SK-N-SH (cell line): ENCODE data around the gene TEX19.

ENCODE experiments used
- CHD2 ChIP-seq: fragments of 150-350 bp; IDR thresholded peaks from 2 replicates; pipeline ENCODE4 v1.6.1; 2018; ENCODE audit warnings: low read length; ENCODE audit not compliant: partially characterized antibody
- CTCF ChIP-seq: fragments of 200-600 bp; sonication (generic); IDR thresholded peaks from 2 replicates; pipeline ENCODE4 v1.6.1; 2017; ENCODE audit warnings: antibody characterized with exemption, mild to moderate bottlenecking, moderate library complexity
- EP300 ChIP-seq, 2 experiments: IDR thresholded peaks; 2 replicates each; pipeline versions ENCODE4 v1.4.0 to v1.6.1; 2012; ENCODE audit warnings: borderline replicate concordance in 1 of 2, low read depth in 1 of 2, low read length in 1 of 2
- EZH2phosphoT487 ChIP-seq: fragments of 200-600 bp; sonication (generic); IDR thresholded peaks from 2 replicates; pipeline ENCODE4 v1.6.1; 2017; ENCODE audit warnings: low read depth, mixed run types, mild to moderate bottlenecking, antibody characterized with exemption, moderate library complexity, borderline replicate concordance
- FOSL2 ChIP-seq: IDR thresholded peaks from 2 replicates; pipeline ENCODE4 v1.4.0; 2012; ENCODE audit warnings: low read depth, mild to moderate bottlenecking, moderate library complexity, borderline replicate concordance
- FOXM1 ChIP-seq: IDR thresholded peaks from 2 replicates; pipeline ENCODE4 v1.4.0; 2012; ENCODE audit warnings: low read depth, mild to moderate bottlenecking
- GATA2 ChIP-seq: sonication (generic); formaldehyde crosslinking; IDR thresholded peaks from 2 replicates; pipeline ENCODE4 v1.5.0; 2020; ENCODE audit warnings: mild to moderate bottlenecking, missing genetic modification reagents
- MAX ChIP-seq: IDR thresholded peaks from 2 replicates; pipeline ENCODE4 v1.4.0; 2012; ENCODE audit warnings: low read depth
- POLR2AphosphoS5 ChIP-seq: IDR thresholded peaks from 2 replicates; pipeline ENCODE4 v1.6.1; 2012; ENCODE audit warnings: low read depth, low read length
- RAD21 ChIP-seq: IDR thresholded peaks from 2 replicates; pipeline ENCODE4 v1.6.1; 2012; ENCODE audit warnings: mild to moderate bottlenecking, low read length
- RFX5 ChIP-seq: IDR thresholded peaks from 2 replicates; pipeline ENCODE4 v1.6.1; 2012; ENCODE audit warnings: mild to moderate bottlenecking, improper control_type of control experiment, low read length
- SIN3A ChIP-seq: IDR thresholded peaks from 2 replicates; pipeline ENCODE4 v1.6.1; 2012; ENCODE audit warnings: low read depth, mild to moderate bottlenecking, low read length, moderate library complexity, borderline replicate concordance
- SMC3 ChIP-seq: IDR thresholded peaks from 2 replicates; pipeline ENCODE4 v1.6.1; 2012; ENCODE audit warnings: low read depth, low read length, improper control_type of control experiment
- TAF1 ChIP-seq: IDR thresholded peaks from 2 replicates; pipeline ENCODE4 v1.6.1; 2012; ENCODE audit warnings: low read depth, mild to moderate bottlenecking, low read length, moderate library complexity, borderline replicate concordance

- no peak for TF ChIP-seq POLR2AphosphoS5
- TF ChIP-seq CTCF = no peak
- TF ChIP-seq SMC3 = no peak
- no peak for TF ChIP-seq GATA2 (CRISPR knock-in tag)
- no peak for TF ChIP-seq FOXM1
- TF ChIP-seq EZH2phosphoT487 = no peak
- no peak for TF ChIP-seq MAX
- no peak for TF ChIP-seq FOSL2
- TF ChIP-seq RAD21 = no peak
- TF ChIP-seq SIN3A = no peak
- no peak for TF ChIP-seq CHD2
- no peak for TF ChIP-seq EP300 (IDR thresholded peaks at IDR 0.05; ENCODE audit: borderline replicate concordance in 1 of 2, low read depth in 1 of 2, low read length in 1 of 2)
- no peak for TF ChIP-seq TAF1
- no peak for TF ChIP-seq RFX5
These were observed 29.2 kb upstream of the TEX19 start for GRCh38 chr17:82329683-82330321.
